Nephron (organoid): ENCODE data around the gene CD151.

Experiments used
- H3K27ac Mint-ChIP-seq, 3 experiments: 2 replicates each; pipeline ENCODE4 v1.8.0; 2020; ENCODE audit warnings: mixed read lengths in 3 of 3, mild to moderate bottlenecking in 2 of 3, moderate library complexity in 1 of 3
- H3K27me3 Mint-ChIP-seq: 2 replicates; pipeline ENCODE4 v1.8.0; 2021; ENCODE audit warnings: low read depth, mild to moderate bottlenecking, moderate library complexity, mixed read lengths
- H3K36me3 Mint-ChIP-seq: 2 replicates; pipeline ENCODE4 v1.8.0; 2020; ENCODE audit warnings: low read depth, mixed read lengths
- H3K4me1 Mint-ChIP-seq: 2 replicates; pipeline ENCODE4 v1.8.0; 2020; ENCODE audit warnings: mixed read lengths
- H3K4me3 Mint-ChIP-seq, 3 experiments: 2 replicates each; pipeline ENCODE4 v1.8.0; 2020; ENCODE audit warnings: mild to moderate bottlenecking in 3 of 3, mixed read lengths in 3 of 3, moderate library complexity in 2 of 3
- H3K9me3 Mint-ChIP-seq: 2 replicates; pipeline ENCODE4 v1.8.0; 2020; ENCODE audit warnings: mixed read lengths
- TF ChIP-seq, protein P1 (sequence below), 3 experiments: fragments of 200-600 bp; sonication (generic); IDR thresholded peaks; one replicate each; pipeline ENCODE4 v1.5.0; 2021; ENCODE audit warnings: antibody characterized with exemption in 3 of 3; ENCODE audit not compliant: unreplicated experiment in 3 of 3

Gene CD151

DNA sequence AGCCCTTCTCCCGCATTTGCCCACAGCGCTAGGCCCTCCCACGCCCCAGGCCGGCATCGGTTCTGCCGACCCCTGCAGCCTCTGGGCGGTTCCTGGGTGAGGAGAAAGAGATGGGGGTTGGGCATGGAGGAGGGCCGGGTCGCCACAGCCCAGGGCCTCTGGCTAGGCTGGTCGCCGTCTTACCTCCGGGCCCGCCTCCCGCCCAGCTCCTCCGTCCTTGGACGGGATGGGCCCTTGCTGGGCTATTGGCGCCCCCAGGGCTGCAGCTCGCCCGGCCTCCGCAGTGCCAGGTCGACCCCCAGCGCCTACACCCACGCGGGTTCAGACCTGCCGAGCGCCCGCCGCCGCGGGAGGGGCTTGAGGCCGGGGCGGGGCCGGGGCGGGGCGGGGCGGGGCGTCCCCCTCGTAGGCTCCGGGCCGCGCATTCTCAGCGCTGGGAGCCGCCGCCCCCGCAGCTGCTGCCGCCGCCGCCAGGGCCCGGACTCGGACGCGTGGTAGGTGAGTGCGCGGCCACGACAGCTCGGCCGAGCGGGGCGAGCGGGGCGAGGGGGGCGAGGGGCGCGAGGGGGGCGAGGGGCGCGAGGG lies at the start of gene CD151:
Gene CD151 (plus strand): TSS at position 424 of the 585 bp plus-strand sequence. CDS start 3,118 bp downstream, outside the sequence.
- Mint-ChIP-seq H3K9me3 (no peaks in the 10 kb centered on the region), H3K27me3 (peaks cover 30% of the 10 kb centered on the region), H3K4me3 (peak within 1 kb of the TSS; percentile 85 to 87 (median 85)), H3K36me3 (no peaks in the 10 kb centered on the region), H3K4me1 (peaks cover 30% of the 10 kb centered on the region), H3K27ac (peak within 1 kb of the TSS; percentile 25 to 69 (median 63))
- TF ChIP-seq, protein P1, sequence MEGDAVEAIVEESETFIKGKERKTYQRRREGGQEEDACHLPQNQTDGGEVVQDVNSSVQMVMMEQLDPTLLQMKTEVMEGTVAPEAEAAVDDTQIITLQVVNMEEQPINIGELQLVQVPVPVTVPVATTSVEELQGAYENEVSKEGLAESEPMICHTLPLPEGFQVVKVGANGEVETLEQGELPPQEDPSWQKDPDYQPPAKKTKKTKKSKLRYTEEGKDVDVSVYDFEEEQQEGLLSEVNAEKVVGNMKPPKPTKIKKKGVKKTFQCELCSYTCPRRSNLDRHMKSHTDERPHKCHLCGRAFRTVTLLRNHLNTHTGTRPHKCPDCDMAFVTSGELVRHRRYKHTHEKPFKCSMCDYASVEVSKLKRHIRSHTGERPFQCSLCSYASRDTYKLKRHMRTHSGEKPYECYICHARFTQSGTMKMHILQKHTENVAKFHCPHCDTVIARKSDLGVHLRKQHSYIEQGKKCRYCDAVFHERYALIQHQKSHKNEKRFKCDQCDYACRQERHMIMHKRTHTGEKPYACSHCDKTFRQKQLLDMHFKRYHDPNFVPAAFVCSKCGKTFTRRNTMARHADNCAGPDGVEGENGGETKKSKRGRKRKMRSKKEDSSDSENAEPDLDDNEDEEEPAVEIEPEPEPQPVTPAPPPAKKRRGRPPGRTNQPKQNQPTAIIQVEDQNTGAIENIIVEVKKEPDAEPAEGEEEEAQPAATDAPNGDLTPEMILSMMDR (IDR thresholded peaks at IDR 0.05; ENCODE audit: unreplicated experiment in 3 of 3), result no peak

DNA sequence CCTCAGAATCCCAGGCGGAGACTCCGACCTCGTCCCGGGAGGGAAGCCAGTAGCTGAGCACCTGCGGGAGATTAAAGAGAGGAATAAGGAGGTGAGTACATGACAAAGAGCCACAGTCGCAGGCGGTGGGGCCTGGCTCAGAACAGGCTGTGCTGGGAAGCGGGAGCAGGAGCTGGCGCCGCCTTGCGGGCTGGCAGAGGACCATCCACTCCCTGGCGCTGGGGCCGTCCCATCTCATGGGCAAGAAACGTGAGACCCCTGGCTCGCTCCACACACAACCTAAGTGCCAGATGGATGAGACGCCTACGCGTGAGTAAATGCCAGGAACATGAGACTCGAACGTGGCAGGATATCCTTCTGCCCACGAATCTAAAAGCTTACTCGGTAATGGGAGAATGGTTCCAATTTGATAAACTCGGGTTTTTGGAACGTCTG lies 49.2 kb upstream of the CD151 start:
- H3K4me1 Mint-ChIP-seq, result peaks cover 20% of the 10 kb centered on the region
- H3K36me3 Mint-ChIP-seq, result peaks cover 6% of the 10 kb centered on the region
- peaks cover 6% of the 10 kb centered on the region for H3K27me3 Mint-ChIP-seq
- H3K9me3 Mint-ChIP-seq, result no peaks in the 10 kb centered on the region
- H3K4me3 Mint-ChIP-seq, result peak overlapping the region; percentile 30 to 50 (median 37)
- TF ChIP-seq, protein P1 (IDR thresholded peaks at IDR 0.05; ENCODE audit: unreplicated experiment in 3 of 3), result peak; percentile 72 to 86 (median 75)
- peak overlapping the region; percentile 41 to 80 (median 60) for H3K27ac Mint-ChIP-seq

DNA sequence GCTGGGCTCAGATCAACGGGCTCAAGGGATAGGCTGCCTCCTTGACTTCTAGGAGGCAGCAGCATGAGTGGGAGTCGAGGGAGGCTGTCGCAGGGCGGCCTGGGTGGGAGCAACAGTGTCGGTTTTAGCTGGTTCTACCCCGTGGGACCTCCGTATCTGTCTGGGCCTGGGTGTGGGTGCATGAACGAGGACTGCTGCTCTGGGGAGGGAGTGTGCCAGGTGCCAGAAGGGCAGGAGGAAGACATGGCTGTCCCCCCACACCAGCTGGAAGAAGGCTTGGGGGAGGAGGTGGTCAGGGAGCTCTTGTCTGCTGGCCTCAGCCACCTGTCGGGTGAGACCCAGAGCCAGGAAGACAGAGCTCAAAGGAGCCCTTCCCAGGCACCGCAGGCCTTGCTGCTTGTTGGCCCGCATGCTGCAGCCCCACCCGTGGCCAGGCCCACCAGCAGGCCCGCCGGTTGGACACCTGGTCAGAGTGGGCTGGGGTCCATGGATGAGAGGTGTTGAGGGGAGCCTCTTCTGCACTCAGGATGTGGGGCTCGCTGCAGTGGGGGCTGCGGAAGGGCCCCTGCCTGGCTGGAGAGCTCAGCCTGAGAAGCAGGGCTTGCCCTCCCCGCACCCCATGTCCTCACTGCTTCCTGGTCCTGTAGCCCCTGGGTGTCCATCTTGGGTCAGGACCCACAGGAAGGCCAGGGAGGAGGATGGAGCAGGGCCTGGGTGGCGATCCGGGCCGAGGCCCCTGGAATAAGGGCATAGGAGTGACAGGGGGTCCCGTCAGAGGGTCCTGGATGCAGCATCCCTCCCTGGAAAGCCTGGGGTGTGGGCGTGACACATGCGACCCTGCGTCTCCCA lies 46.3 kb upstream of the CD151 start:
- peaks cover 20% of the 10 kb centered on the region for H3K4me1 Mint-ChIP-seq
- H3K27ac Mint-ChIP-seq, result peak overlapping the region in 2 of 3 experiments; percentile 68 to 84
- no peak overlapping the region for H3K4me3 Mint-ChIP-seq
- H3K36me3 Mint-ChIP-seq, result peaks cover 9% of the 10 kb centered on the region
- H3K27me3 Mint-ChIP-seq, result no peaks in the 10 kb centered on the region
- TF ChIP-seq, protein P1 (IDR thresholded peaks at IDR 0.05; ENCODE audit: unreplicated experiment in 3 of 3), result no peak
- no peaks in the 10 kb centered on the region for H3K9me3 Mint-ChIP-seq

DNA sequence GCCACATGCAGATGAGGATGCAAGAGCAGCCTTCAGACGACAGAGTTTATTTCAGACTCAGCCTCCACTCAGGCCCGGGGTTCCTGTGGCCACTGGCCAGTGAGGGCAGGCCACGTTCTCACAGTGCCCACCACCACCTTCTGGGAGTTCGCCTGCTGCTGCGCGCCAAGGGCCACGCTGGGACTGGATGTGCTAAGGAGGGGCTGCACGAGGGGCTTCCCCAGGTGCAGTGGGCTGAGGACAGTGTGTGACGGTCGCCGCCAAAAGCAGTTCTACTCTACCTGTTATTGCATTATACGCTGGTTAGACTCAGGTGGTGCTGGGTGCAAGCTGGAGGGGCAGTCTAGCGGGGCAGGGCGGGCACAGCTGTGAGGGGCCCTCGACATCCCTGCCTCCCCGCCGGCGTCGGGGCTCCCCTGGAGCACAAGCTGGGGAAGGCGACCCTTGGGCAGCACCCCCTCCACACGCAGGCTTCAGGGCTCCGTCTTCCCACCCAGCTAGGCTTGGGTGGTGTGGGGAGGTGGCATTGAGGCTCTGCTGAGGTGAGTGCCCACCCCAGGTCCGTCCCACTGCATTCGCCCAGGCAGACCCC lies 45.6 kb upstream of the CD151 start:
- Mint-ChIP-seq H3K4me1 (peaks cover 20% of the 10 kb centered on the region), H3K27ac (no peak overlapping the region), H3K36me3 (peaks cover 9% of the 10 kb centered on the region), H3K4me3 (no peak overlapping the region), H3K27me3 (no peaks in the 10 kb centered on the region), H3K9me3 (no peaks in the 10 kb centered on the region)
- TF ChIP-seq, protein P1 (IDR thresholded peaks at IDR 0.05; ENCODE audit: unreplicated experiment in 3 of 3), result no peak

DNA sequence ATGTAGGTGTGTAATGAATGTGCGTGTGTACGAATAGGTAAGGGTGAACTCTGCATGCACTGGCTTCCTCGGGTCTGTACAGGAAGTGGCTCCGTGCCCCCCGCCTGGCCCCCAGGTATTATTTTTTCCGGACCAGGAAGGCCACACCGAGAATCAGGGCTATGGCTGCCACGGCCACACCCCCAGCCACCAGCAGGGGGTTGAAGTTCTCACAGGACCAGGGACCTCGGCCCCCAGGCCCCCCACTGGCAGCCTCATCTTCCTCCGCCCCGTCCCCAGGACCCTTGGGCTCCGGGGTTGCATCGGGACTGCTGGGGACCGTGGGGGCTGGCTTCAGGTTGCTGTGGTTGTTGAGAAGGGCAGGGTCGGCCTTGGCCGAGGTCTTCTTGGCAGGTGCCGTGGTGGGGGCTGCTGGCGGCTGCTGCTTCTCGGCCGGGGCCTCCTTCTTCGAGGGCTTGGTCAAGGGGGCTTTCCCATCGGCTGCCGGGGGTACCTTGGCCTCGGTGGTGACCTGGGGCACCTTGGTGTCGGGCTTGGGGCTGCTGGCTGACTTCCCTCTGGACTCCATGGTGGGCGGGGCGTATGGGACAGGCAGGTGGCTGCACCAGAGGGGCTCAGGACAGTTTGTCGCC lies 44.6 kb upstream of the CD151 start:
- H3K27me3 Mint-ChIP-seq, result no peaks in the 10 kb centered on the region
- peaks cover 18% of the 10 kb centered on the region for H3K4me1 Mint-ChIP-seq
- peaks cover 9% of the 10 kb centered on the region for H3K36me3 Mint-ChIP-seq
- TF ChIP-seq, protein P1 (IDR thresholded peaks at IDR 0.05; ENCODE audit: unreplicated experiment in 3 of 3), result no peak
- no peak overlapping the region for H3K27ac Mint-ChIP-seq
- no peaks in the 10 kb centered on the region for H3K9me3 Mint-ChIP-seq
- no peak overlapping the region for H3K4me3 Mint-ChIP-seq
